ENCODE data around the gene KRT20.
A peak's percentile ranks its signal among the peaks of the same experiment; 100 is the strongest.

Gene KRT20

GRCh38 chr17:40852364-40852763, 32.7 kb downstream of the KRT20 start:
- DNase-seq (ENCODE audit: low read depth) = no peak

- peak; percentile 43 for DNase-seq (ENCODE audit: low read depth)
These were observed 34.6 kb downstream of the KRT20 start for GRCh38 chr17:40850293-40850972.

DNA sequence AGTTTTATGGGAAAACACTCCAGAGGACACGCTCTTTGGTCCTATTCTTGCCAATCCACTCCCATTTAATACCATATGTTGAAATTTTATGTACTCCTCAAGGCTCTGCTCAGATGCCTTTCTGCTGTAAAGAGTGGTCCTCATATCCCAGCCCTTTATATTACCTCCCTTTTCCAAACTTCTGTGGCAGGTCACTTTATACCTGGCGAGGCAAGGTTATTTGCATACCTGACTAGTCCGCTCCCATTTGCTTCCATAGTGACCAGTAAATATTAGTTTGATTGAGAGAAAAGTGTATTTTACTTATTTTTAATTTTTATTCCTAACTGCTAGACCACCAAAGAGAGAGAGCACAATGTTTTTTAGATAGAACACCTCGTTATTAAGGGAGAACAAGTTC, 35.3 kb downstream of the KRT20 start:
- no peak for DNase-seq (ENCODE audit: low read depth)

GRCh38 chr17:40848583-40849235, 36.3 kb downstream of the KRT20 start:
- DNase-seq (ENCODE audit: low read depth) = no peak

- peak; percentile 22 for DNase-seq (ENCODE audit: low read depth)
These were observed 38.4 kb downstream of the KRT20 start for GRCh38 chr17:40846515-40847144.

DNA sequence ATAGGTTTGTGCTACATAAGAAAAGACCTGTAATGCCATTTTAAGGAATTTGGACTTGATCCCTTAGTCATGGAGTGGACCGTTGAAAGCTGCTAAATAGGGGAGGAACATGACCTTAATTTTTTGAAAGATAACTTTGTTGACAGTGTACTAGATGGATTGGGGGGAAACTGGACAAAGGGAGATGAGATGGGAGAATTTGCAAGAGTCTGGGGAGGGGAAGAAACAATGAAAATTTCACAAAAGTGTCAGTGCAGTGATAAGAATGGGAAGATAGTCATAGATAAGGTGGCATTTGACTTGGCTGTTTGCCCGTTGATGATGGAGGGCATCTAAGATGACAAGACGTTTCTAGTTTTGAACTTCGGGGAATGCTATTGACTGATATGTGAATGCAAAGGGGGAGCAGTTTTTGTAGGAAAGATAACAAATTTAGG, 40.4 kb downstream of the KRT20 start:
- DNase-seq (ENCODE audit: low read depth) = no peak

DNA sequence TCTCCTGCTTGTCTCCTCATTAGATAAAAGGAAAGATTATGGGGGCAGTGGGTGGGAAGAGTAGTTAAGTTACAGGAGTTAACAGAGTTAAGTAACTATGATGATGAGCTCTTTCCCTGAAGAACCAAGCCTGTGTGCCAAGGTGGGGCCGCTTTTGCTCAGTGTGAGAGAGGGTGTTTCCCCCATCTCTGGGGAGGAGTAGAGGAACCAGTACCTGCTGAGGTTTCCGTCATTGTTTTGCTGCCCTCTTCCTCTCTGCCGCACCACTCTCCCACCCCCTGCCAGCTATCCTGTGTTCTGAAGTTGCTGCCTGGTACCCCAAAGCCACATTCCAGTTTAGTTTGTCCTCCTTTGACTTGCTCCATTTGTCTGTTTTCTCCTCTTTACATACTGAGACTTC, 41.8 kb downstream of the KRT20 start:
- DNase-seq (ENCODE audit: low read depth) = no peak

- DNase-seq (ENCODE audit: low read depth) = no peak
These were observed 43.8 kb downstream of the KRT20 start for GRCh38 chr17:40841246-40841645.

DNA sequence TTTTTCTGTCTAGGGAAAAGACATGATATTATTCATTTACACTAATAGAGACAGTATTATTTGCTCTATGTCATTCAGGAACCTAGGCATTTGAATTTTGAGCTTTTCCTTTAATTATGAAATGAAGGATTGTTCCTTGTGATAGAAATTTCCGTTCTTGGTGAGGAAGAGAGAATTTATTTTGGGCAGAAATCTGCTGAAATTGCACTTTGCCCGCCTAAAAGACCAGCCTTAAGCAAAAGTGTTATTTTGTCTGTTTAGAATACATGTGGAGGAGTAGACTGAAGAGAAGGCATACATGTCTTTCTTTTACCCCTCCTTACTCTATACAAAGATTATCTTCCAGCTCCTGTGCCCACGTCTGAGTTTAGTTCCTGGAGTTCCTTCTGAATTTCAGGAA, 45.8 kb downstream of the KRT20 start:
- DNase-seq (ENCODE audit: low read depth) = no peak

DNA sequence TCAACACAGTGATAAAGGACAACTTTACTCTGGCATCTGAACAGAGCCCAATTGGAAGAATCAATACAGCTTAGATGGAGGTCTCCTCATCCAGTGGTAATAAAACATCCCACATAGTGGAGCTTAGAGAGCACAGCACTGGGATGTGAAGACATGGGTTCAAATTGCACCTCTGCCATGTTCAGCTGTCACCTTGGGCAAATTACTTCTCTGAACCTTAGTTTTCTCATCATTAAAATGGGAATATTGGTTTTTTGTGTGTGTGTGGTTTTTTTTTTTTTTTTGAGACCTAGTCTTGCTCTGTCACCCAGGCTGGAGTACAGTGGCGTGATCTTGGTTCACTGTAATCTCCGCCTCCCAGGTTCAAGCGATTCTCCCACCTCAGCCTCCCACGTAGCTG, 49.0 kb downstream of the KRT20 start:
- DNase-seq (ENCODE audit: low read depth) = no peak

DNA sequence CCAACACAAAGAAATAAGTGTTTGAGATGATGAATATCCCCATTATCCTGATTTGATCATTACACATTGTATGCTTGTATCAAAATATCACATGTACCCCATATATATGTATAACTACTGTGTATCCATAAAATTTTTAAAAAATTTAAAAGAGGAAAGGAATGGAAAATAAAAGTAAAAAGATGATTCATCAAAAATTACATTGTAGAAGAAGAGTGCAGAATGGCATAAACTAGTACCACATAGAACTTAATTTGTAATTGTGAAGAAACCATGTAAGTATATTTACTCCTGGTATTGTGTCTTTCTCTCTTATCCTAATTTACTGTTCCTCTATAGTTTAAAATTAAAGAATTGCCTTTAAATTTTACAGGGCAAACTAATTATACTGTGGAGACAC, 51.2 kb downstream of the KRT20 start:
- no peak for DNase-seq (ENCODE audit: low read depth)

- peak; percentile 20 for DNase-seq (ENCODE audit: low read depth)
These were observed 52.2 kb downstream of the KRT20 start for GRCh38 chr17:40832840-40833239.

DNA sequence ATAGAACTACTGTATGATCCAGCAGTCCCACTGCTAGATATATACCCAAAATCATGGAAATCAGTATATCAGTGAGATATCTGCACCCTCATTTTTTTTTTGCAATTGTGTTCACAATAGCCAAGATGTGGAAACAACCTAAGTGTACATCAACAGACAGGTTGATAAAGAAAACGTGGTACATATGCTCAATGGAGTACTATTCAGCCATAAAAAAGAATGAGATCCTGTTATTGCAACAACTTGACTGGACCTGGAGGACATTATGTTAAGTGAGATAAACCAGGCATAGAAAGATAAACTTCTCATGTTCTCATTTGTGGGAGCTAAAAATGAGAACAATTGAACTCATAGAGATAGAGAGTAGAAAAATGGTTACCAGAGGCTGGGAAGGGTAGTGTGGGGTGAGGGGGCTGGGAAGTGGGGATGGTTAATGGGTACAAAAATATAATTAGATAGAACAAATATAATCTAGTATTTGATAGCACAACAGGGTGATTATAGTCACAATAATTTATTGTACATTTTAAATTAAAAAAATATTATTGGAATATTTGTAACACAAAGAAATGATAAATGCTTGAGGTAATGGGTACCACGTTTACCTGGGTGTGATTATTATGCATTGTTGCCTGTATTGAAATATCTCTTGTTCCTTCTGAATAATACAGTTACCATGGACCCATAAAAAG, 54.8 kb downstream of the KRT20 start:
- no peak for DNase-seq (ENCODE audit: low read depth)

DNA sequence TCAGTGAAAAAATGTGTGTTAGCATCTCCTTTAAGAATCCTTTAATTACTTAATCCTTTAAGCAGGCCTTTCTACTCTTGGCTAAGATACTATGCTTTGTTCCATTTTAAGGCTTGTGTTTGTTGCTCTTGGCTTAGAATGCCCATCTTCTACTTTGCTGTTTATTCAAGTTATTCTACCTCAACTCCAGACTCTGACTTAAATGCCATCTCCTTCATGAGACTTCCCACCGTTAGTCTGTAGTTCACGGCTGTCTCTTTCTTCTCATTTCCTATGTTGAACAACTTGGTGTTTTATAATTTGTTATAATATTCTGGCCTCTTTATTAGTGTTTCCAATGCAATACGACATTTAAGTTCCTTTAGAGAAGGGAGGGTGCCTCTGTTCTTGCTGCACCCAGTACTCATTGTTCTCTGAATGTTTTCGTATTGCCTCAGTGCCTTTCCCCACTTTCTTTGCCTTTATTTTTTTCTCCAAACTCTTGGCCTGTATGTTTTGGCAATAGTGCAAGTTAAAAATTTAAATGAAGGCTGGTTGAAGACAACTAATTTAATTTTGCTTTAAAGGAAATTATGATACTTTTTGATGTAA, 56.5 kb downstream of the KRT20 start:
- DNase-seq (ENCODE audit: low read depth) = peak; percentile 31

- DNase-seq (ENCODE audit: low read depth) = peak; percentile 20
These were observed 57.1 kb downstream of the KRT20 start for GRCh38 chr17:40827746-40828453.
